Suprapubic skin (tissue), 4 donors: ENCODE measurements around the gene SV2C.

Experiments
- CTCF ChIP-seq, 2 donors: fragments of 200-600 bp in 1 of 2; fragments of 450-650 bp in 1 of 2; sonication (generic) in 1 of 2; IDR thresholded peaks; one replicate each; pipeline ENCODE4 v1.5.1; 2016 to 2019; ENCODE audit warnings: antibody characterized with exemption in 2 of 2, mild to moderate bottlenecking in 1 of 2, moderate library complexity in 1 of 2
- EP300 ChIP-seq: sonication (generic); formaldehyde crosslinking; IDR thresholded peaks from one replicate; pipeline ENCODE4 v1.6.1; 2017; ENCODE audit warnings: antibody characterized with exemption
- POLR2A ChIP-seq, 2 donors: fragments of 450-650 bp; IDR thresholded peaks; one replicate each; pipeline ENCODE4 v1.6.1; 2017; ENCODE audit warnings: antibody characterized with exemption in 2 of 2, mild to moderate bottlenecking in 2 of 2, moderate library complexity in 2 of 2
- POLR2AphosphoS5 ChIP-seq, 3 donors: sonication (generic); formaldehyde crosslinking; IDR thresholded peaks; one replicate each; pipeline ENCODE4 v1.6.1; 2017; ENCODE audit warnings: antibody characterized with exemption in 3 of 3

- TF ChIP-seq CTCF (IDR thresholded peaks at IDR 0.05) (no peak), POLR2A (IDR thresholded peaks at IDR 0.05) (no peak), EP300 (no peak), POLR2AphosphoS5 (IDR thresholded peaks at IDR 0.05) (no peak)
Measured at GRCh38 chr5:76165029-76165428, 81.8 kb downstream of the SV2C start.
